Bronchial epithelial cell (primary cell): ENCODE measurements around the gene NEB. TPM values are rescaled to one million over a fixed set of nuclear protein-coding genes. Genes with fewer than 3 reads are reported as not detected.

ENCODE experiments used
- DNase-seq: peaks from one replicate; pipeline ENCODE4 v3.0.0-alpha.2; 2010; ENCODE audit warnings: low read depth
- FAIRE-seq: peaks from 2 replicates; lab custom pipeline; 2011; peaks lifted over from hg19 to GRCh38; lab: Jason Lieb, UNC
- H3K27me3 ChIP-seq: 2 replicates; pipeline ENCODE4 v1.5.1; 2011; ENCODE audit warnings: low read length; ENCODE audit not compliant: control insufficient read depth, insufficient read depth
- H3K36me3 ChIP-seq: 2 replicates; pipeline ENCODE4 v1.5.1; 2011; ENCODE audit warnings: low read length; ENCODE audit not compliant: control insufficient read depth, insufficient read depth
- H3K4me3 ChIP-seq: 2 replicates; pipeline ENCODE4 v1.5.1; 2011; ENCODE audit warnings: mild to moderate bottlenecking, low read depth, low read length, control low read depth
- total RNA-seq: library from RNA; depleted of rRNA; stranded (reverse); fragments of >200 nt; gene quantifications from 2 replicates; pipeline ENCODE4 v1.2.1, GENCODE V29; 2014
- TF ChIP-seq, protein P1 (sequence below): IDR thresholded peaks from 2 replicates; pipeline ENCODE4 v1.5.1; 2011; ENCODE audit warnings: mild to moderate bottlenecking, moderate library complexity, low read length, control low read depth, inconsistent platforms; ENCODE audit not compliant: insufficient read depth, severe bottlenecking

The NEB gene
- total RNA-seq, 1 donor from 2014 or later = 0.26 TPM

DNA sequence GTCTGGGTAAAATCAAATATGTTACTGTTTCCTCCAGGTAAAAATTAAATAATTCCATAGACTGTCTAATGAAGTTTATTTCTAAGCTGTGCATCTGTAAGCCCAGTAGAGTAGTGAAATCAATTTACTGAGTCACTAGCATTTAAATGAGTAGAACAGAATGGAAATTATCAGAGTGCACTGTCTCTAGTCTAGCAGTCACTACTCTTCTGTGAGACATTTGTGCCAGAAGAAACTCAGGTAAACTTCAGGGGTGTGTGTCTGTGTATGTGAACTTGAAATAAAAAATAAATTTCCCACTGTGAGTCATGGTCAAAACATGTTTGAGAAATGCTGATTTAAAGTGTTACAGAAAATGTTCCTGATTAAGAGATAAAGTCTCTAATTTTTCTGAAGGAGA is 178.2 kb downstream of the NEB start:
- H3K4me3 ChIP-seq = no peak overlapping the region
- H3K36me3 ChIP-seq = no peaks in the 10 kb centered on the region
- TF ChIP-seq, protein P1, sequence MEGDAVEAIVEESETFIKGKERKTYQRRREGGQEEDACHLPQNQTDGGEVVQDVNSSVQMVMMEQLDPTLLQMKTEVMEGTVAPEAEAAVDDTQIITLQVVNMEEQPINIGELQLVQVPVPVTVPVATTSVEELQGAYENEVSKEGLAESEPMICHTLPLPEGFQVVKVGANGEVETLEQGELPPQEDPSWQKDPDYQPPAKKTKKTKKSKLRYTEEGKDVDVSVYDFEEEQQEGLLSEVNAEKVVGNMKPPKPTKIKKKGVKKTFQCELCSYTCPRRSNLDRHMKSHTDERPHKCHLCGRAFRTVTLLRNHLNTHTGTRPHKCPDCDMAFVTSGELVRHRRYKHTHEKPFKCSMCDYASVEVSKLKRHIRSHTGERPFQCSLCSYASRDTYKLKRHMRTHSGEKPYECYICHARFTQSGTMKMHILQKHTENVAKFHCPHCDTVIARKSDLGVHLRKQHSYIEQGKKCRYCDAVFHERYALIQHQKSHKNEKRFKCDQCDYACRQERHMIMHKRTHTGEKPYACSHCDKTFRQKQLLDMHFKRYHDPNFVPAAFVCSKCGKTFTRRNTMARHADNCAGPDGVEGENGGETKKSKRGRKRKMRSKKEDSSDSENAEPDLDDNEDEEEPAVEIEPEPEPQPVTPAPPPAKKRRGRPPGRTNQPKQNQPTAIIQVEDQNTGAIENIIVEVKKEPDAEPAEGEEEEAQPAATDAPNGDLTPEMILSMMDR = no peak
- peaks cover 2% of the 10 kb centered on the region for H3K27me3 ChIP-seq
- peak; percentile 3 for DNase-seq
- no peak for FAIRE-seq

DNA sequence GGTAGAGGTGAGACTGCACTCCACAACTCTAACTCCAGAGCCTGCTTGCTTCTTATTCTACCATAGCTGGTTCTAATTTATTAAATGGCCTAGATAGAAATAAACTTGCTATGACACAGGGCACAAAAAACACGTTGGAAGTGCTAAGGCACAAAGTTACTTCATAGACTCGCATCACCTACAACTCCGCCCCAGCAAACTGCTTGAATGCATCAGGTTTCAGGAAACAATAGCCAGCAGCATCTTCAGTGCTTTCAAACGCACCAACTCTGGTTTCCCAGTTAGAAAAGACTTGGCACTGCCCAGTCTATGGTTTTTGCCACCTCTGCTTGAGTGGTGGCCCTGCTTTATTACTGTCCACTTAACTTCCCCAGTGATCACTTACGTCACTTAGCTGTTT is 182.0 kb downstream of the NEB start:
- FAIRE-seq = no peak
- Histone ChIP-seq H3K27me3 (peaks cover 2% of the 10 kb centered on the region), H3K36me3 (no peaks in the 10 kb centered on the region), H3K4me3 (no peak overlapping the region)
- no peak for DNase-seq
- TF ChIP-seq, protein P1 = no peak

DNA sequence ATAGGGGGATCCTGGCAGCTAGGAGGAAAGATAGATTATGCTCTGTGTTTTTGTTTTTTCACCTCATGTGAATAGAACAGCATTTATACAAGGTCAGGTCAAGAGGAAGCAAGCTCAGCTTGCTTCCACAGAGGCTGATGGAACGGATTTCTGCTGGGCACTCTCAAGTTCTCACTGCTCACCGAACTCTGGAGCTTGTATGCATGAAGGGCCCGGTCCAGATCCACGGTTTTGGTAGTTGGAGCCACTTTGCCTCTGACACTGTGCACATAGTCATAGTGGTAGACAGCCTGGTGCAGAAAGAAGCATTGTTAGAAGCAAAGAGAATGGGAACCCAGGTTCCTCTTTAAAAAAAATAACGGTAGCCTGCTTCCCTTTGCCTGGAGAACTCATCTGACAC is 182.7 kb downstream of the NEB start:
- Histone ChIP-seq H3K36me3 (no peaks in the 10 kb centered on the region), H3K4me3 (no peak overlapping the region), H3K27me3 (peaks cover 2% of the 10 kb centered on the region)
- TF ChIP-seq, protein P1 = no peak
- no peak for DNase-seq
- FAIRE-seq = peak; percentile 36

DNA sequence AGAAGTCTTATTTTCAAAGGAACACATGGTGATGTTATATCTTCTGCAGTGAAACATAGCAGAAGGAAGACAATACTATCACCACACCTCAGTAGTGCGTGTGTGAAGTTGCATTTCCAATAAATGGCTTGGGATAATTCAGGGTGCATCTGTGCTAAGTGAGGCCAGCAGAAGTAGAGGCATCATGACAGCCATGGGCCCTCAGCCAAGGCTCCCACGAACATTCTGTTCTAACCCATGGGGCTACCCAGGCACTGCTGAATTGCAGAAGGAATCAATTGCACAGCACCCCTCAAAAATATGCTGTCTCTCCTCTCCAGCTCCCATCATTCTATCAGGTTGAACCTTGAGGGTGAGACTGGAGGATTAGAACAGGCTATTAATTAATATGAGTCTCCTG is 185.1 kb downstream of the NEB start:
- DNase-seq = no peak
- TF ChIP-seq, protein P1 = no peak
- Histone ChIP-seq H3K27me3 (peaks cover 2% of the 10 kb centered on the region), H3K36me3 (no peaks in the 10 kb centered on the region), H3K4me3 (no peak overlapping the region)
- FAIRE-seq = no peak

DNA sequence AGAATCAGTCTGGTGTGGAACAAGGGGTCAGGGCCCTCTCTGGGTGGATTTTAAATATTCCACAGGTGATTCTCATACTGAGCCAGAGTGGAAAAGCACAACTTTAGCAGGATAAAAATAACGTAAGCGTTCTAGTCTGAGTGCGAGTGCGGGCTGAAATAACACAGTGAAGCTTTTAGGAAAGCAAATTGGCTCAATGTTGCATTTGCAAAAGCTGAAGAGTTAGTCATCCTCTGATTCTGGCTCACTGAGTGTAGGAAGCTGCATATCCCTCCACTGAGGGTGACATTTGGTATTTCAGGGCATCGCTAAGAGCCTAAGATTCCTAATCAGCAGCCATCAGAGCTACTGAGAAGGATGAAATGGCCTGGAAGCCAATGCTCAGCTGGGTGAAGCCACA is 189.8 kb downstream of the NEB start:
- no peaks in the 10 kb centered on the region for H3K27me3 ChIP-seq
- no peak overlapping the region for H3K4me3 ChIP-seq
- DNase-seq (no peak), FAIRE-seq (no peak)
- H3K36me3 ChIP-seq = no peaks in the 10 kb centered on the region
- TF ChIP-seq, protein P1 = no peak

DNA sequence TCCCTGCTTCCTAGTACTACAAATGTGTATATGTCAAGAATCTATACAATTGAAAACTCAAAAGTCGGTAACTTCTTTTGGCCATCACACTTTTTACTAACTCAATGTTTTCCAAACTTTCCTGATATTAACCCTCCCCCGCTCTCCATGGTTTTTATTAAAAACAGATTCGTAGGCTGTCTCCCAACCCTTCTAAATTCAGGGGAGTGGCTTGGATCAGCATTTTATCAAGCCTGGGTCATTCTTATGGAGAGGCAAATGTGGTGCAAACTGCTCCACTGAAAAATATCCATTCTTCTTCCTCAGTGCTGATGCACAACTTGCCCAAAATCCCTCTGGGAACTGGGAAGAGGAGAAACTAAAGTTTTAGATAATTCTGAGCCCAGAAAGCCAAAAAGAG is 190.4 kb downstream of the NEB start:
- DNase-seq (no peak), FAIRE-seq (no peak)
- TF ChIP-seq, protein P1 = no peak
- Histone ChIP-seq H3K4me3 (no peak overlapping the region), H3K36me3 (no peaks in the 10 kb centered on the region), H3K27me3 (no peaks in the 10 kb centered on the region)
